Measurements from ENCODE around the gene MUC16.

Gene MUC16

GRCh38 chr19:9037400-9038062 lies 27.3 kb upstream of the MUC16 start:
- TF ChIP-seq, protein P1, sequence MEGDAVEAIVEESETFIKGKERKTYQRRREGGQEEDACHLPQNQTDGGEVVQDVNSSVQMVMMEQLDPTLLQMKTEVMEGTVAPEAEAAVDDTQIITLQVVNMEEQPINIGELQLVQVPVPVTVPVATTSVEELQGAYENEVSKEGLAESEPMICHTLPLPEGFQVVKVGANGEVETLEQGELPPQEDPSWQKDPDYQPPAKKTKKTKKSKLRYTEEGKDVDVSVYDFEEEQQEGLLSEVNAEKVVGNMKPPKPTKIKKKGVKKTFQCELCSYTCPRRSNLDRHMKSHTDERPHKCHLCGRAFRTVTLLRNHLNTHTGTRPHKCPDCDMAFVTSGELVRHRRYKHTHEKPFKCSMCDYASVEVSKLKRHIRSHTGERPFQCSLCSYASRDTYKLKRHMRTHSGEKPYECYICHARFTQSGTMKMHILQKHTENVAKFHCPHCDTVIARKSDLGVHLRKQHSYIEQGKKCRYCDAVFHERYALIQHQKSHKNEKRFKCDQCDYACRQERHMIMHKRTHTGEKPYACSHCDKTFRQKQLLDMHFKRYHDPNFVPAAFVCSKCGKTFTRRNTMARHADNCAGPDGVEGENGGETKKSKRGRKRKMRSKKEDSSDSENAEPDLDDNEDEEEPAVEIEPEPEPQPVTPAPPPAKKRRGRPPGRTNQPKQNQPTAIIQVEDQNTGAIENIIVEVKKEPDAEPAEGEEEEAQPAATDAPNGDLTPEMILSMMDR (conservative IDR thresholded peaks at IDR 0.05; ENCODE audit: low read depth, low read length) = no peak
- no peak for DNase-seq (ENCODE audit: low read depth)
- no peak overlapping the region for H3K4me3 ChIP-seq (ENCODE audit: low read length)

DNA sequence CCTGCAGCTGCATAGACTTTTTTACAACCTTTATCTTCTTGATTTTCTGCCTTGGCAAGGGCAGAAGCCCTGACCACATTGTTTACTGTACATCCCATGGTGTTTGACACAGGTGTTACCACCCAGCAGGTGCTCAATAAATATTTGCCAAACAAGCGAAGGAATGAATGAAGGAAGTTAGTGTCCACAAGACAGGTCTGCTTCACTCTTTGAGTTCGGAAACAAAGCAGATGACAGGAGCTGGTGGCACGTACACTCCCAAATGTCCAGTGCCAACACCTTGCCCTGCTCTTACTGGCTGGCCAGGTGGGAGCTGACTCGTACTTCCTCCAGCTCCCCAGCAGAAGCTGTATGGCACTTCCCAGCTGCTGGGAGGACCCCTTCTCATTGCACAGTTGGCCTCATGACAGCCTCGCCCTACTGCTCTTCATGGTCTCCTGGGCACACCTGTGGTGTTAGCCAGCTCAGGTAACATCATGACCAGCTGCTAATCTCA lies 22.0 kb upstream of the MUC16 start:
- DNase-seq (ENCODE audit: low read depth) = no peak
- TF ChIP-seq, protein P1 (conservative IDR thresholded peaks at IDR 0.05; ENCODE audit: low read depth, low read length) = no peak
- H3K4me3 ChIP-seq (ENCODE audit: low read length) = no peak overlapping the region

- no peak for DNase-seq (ENCODE audit: low read depth)
- TF ChIP-seq, protein P1 (conservative IDR thresholded peaks at IDR 0.05; ENCODE audit: low read depth, low read length) = no peak
- no peak overlapping the region for H3K4me3 ChIP-seq (ENCODE audit: low read length)
Observed at GRCh38 chr19:9018163-9018875, 8.1 kb upstream of the MUC16 start.

DNA sequence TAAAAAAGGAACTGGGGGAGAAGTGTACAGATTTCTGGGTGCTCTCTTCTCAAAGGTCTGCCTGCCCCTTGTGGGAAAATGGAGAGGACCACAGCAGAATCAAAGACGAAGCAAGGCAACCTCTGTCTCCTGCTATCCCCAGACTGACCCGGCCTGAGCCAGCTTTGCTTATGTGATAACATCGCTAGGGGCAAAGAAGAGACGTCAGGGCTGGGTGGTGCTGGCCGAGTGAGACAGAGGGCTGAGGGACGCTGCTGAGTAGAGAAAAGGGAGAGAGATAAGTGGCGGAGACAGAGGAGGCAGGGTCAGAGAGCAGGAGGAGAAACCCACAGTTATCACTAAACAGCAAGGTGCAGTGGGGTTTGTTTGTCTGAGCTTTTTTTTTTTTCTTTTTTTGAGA lies 4.6 kb upstream of the MUC16 start:
- no peak overlapping the region for H3K4me3 ChIP-seq (ENCODE audit: low read length)
- TF ChIP-seq, protein P1 (conservative IDR thresholded peaks at IDR 0.05; ENCODE audit: low read depth, low read length) = no peak
- DNase-seq (ENCODE audit: low read depth) = no peak

DNA sequence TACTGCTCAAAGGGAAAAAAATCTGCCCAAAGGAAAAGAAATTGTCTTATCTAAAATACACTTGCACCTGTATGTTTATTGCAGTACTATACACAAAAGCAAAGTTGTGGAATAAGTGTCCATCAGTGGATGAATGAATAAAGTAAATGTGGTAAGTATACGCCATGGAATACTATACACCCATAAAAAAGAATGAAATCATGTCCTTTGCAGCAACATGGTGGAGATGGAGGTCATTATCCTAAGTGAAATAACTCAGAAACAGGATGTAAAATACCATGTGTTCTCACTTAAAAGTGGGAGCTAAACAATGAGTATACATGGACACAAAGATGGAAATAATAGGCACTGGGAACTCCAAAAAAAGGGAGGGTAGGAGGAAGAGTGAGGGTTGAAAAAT lies 3.8 kb upstream of the MUC16 start:
- TF ChIP-seq, protein P1 (conservative IDR thresholded peaks at IDR 0.05; ENCODE audit: low read depth, low read length) = no peak
- DNase-seq (ENCODE audit: low read depth) = no peak
- H3K4me3 ChIP-seq (ENCODE audit: low read length) = no peak overlapping the region

DNA sequence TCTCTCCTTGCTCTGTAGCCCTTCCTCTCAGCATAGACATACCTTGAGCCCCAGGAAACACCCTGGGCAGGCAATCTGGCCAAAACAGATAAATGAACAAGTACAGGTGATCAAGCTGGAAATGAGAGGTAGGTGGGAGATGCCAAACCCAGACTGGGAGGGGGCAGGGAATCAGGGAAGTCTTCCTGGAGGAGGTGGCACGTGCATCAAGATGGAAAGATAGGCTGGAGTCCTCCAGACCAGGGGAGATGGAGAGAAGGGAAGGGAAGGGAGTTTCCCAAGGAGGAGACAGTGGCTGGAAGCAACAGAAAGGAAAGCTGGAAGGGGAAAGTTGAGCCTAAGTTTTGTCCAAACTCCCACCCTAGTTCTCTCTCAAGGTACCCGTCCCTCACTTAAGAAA lies 1.7 kb upstream of the MUC16 start:
- TF ChIP-seq, protein P1 (conservative IDR thresholded peaks at IDR 0.05; ENCODE audit: low read depth, low read length) = no peak
- no peak for DNase-seq (ENCODE audit: low read depth)
- H3K4me3 ChIP-seq (ENCODE audit: low read length) = no peak overlapping the region

DNA sequence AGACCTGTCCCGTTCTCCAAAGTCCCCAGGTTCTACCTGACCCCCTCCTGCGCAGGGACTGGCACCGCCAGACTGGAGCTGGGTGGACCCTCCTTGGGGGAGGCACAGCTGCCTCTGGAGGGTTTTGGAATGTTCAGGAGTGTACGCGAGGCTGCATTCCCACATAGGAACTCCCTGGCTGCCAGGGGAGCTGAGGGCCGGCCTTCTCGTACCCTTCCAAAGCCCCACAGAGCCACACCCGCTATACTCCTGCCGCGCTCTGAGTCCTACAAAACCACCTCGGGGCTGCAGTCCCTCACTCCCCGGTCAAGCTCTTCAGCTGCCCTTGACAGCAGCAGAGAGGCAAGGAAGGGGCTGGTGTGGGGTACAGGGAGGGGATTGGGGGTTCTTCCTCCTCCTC lies 484 bp upstream of the MUC16 start:
- TF ChIP-seq, protein P1 (conservative IDR thresholded peaks at IDR 0.05; ENCODE audit: low read depth, low read length) = no peak
- no peak overlapping the region for H3K4me3 ChIP-seq (ENCODE audit: low read length)
- DNase-seq (ENCODE audit: low read depth) = no peak

Measured in retinal pigment epithelial cell (primary cell).